Stimulated activated CD4-positive, alpha-beta T cell treated with anti-CD3 and anti-CD28 coated beads, Interleukin-2, amount 100 ng/mL, for 48 hours (primary cell): ENCODE measurements around the gene PCDH15.

Experiments
- DNase-seq, 2 donors: peaks; one replicate each; pipeline ENCODE4 v3.0.0-alpha.2; 2020

PCDH15 gene

GRCh38 chr10:54800741-54801421, at the start of gene PCDH15:
Gene PCDH15 (minus strand): TSS chr10:54801231. CDS start chr10:54664262, 136,969 bp downstream.
- no peak for DNase-seq

DNA sequence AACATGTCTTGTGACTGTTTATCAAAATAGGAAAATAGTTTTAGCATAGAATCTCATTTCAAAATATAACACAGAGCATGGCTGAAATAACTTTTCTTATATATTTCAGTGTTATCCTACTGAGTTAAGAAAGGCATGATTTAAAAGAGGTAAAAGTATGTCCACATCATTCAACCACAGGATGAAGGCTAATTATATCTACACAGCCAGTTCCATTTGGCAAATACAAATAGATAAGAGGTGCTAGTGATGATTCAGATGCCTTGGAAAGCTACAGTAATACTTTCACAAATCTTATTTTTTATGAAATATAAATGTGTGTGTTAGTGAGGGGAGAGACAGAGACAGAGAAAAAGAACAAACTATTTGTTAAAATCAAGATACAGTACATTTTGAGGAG, 42.9 kb upstream of the PCDH15 start:
- DNase-seq = no peak

DNA sequence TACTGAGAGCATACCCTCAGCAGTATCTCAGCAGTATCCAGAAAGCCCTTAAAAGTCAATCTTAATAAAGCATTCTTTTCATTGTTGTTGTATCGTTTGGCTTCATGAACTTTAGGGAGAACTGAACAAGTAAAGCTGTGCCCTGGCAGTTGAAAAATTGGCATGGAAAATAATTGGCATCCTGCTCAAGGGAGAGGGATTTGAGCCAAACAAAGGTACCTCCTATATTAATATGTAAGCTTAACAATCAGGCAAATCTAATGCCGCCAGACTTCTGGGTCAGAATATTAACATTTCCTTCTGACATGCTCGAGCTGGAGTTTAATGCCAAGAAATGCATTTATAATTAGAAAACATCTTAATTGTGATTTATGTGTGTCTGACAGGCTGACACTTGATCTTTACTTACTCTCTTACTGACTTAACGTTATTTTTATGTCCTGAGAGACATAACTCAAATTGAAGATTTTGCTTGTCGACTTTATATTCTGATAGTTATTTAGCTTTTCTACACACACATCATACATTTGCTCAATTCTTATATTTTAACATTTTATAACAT, 42.1 kb upstream of the PCDH15 start:
- DNase-seq = no peak

DNA sequence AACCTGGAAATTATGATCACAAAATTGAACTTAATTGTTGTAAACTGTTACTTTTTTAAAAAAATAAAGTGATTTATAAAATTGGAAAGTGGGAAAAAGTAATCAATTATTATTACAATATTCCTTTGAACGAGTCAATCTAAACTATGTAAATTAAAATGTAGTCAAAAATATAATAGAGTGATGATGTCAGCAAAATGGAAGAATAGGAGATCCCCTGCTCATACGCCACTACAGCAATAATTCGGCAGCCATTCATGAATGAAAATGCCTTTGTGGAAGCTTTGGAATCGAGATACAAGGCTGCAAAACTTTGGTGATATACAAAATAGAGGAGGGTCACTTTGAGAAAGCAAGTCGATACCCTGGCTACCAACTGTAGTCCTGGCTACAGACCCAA, 36.4 kb upstream of the PCDH15 start:
- DNase-seq = no peak

DNA sequence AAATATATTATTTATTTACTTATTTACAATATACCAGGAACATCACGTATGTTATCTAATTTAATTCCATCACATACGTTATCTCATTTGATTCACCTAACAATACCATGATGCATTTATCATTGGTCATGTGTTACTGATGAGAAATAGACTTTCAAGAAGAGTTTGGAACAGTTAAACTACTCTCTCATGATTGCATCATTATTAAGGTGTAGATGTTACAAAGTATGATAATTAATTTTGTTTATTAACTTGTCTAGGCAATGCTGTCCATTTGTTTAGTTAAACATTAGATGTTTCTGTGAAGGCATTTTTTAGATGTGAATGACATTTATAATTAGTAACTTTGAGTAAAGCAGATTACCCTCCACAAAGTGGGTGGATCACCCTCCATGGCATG, 32.0 kb upstream of the PCDH15 start:
- no peak for DNase-seq

- no peak for DNase-seq
Observed at GRCh38 chr10:54826994-54827560, 26.0 kb upstream of the PCDH15 start.

- DNase-seq = no peak
Observed at GRCh38 chr10:54815583-54815982, 14.6 kb upstream of the PCDH15 start.

- no peak for DNase-seq
Observed at GRCh38 chr10:54808186-54808935, 7.3 kb upstream of the PCDH15 start.

- no peak for DNase-seq
Observed at GRCh38 chr10:54799506-54799905, 1.5 kb downstream of the PCDH15 start.

- DNase-seq = no peak
Observed at GRCh38 chr10:54797636-54798321, 3.3 kb downstream of the PCDH15 start.

DNA sequence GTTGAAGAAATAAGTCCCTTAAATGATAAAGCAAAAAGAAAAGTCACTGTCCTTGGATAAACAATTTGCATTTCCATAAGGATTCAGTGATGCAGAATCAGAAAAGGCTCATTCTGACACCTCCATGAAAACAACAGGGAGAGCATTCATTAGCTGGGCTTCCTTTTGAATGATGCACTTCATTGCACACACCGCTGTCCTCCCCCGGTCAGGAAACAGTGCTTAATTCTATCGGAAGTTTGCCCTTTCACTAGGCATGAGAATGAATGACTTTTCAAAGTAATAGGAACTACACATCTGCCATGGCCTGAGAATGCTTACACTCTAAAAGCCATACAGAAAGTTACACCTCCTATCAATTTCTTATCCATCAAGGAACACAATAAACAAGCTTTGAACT, 4.2 kb downstream of the PCDH15 start:
- no peak for DNase-seq

DNA sequence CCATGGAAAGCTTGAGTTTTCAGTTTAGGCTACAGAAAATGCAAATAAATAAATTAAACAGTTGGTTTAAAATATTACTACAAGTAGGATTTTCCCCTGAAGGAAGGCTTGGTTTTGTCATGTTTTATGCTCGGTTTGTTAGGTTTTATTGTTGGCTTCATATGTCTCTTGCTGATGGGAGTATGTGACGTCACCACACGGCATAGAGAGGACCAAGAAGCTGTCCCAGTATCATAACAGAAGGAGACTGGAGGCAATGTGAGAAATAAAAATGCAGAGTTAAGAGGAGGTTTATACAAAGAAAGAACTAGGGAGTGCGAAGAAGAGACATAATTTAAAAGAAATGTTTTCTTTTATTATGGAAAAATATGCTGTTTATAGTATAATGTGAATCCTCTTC, 24.4 kb downstream of the PCDH15 start:
- no peak for DNase-seq

DNA sequence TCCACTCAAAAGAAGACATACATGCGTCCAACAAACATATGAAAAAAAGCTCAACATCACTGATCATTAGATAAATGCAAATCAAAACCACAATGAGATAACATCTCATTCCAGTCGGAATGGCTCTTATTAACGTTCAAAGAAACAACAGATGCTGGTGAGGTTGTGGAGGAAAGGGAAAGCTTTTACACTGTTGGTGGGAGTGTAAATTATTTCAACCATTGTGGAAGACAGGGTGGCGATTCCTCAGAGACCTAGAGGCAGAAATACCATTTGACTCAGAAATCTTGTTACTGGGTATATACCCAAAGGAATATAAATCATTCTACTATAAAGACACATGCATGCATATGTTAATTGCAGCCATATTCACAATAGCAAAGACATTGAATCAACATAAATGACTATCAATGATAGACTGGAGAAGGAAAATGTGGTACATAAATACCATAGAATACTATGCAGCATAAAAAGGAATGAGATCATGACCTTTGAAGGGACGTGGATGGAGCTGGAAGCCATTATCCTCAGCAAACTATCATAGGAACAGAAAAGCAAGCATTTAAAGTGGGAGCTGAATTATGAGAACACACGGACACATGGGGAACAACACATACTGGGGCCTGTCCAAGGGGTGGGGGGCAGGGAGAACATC, 28.4 kb downstream of the PCDH15 start:
- no peak for DNase-seq

DNA sequence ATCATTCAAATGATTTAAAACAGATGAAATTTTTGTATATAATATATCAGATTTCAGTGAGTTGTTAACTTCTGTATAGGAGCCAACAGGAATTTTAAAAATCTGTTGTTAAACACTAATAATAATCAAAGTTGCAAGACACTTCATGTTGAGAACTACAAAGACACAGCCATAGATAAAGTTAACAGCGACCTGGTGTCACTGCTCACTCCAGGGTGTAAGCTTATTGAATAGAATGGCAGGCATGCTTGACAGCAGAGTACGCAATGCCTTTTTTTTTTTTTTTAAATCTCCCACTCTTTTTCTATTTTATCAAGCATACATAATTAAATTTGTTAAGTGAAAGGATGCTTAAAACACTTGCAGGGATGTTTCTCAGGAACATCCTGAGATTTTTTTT, 32.0 kb downstream of the PCDH15 start:
- no peak for DNase-seq

DNA sequence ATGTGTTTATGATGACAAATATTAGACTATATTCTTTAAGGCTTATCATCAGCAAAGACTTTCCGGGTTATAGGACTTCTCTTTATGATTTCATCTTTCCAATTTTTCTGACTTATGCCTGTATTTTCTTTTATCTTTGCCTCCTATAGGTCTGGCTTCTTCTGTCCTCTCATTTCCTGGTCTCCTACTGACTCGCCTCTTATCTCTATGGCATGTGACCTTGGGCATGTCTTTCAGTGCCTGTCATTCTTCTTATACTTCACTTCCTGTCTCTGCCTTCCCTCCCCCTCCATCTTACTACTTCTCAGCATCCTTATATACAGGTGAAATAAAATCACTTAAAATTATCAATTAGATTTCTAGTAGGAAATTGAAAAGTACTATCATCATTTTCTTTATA, 42.2 kb downstream of the PCDH15 start:
- DNase-seq = no peak

DNA sequence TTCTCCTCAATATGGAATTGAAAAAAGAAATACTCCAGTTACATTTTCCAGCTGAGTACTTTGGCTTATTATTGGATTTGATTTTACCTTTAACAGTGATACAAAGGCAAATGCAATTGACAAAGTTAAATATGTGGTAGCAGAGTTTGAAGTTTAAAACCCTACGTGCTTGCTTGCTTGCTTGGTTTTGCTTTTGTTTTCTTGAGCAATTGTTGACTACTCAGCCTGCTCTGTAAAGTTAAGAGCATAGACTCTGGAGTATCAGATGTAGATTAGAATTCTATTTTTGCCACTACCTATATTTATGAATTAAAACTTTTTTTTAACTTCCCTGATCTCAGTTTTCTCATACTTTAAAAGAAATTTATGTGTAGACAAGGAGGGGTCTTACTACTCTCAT, 51.4 kb downstream of the PCDH15 start:
- no peak for DNase-seq

DNA sequence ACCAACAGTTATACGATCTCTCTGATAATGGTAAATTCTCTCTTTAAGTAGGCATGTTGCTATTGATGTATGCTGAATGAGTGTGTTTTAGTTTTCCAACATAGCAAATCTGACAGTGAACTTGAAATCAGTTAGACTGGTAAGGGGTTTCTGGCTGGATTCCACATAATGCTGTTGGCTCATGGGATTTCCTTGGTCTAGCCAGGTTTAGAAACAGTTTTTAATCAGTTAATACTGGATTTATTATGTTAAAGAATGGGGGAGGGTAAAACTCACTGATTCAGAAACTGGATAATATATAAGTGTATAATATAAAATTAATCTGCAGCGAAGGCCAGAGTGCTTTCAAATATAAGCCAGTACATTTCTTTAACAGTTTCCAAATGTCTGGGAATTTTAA, 55.6 kb downstream of the PCDH15 start:
- DNase-seq = no peak

DNA sequence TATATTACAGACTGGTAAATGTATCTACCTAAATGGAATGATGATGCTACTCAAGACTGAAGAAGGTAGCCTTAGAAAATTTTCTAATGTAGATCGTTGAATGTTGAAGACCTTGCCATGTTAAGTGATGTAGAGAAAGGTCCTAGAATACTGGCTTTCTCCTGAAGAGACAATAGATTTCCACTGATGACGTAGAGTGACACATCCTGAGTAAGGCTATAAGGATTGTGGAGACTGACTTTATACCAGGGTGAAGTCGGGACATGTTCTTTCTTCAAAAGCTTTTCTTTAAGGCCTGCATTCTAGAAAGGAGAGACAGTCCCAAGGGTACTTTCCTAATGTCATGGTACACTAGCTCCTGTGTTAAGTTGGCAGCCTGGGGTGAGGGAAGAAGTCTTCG, 58.6 kb downstream of the PCDH15 start:
- DNase-seq = no peak

DNA sequence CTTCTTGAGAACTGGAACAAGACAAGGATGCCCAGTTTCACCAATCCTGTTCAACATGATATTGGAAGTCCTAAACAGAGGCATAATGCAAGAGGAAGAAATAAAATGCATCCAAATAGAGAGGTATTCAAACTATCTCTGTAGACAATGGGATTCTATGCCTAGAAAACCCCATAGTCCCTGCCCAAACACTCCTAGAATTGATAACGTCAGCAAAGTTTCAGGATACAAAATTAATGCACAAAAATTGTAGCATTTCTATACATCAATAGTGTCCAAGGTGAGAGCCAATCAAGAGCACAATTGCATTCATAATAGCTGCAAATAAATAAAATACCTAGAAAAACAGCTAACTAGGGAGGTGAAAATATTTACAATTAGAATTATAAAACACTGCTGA, 72.5 kb downstream of the PCDH15 start:
- DNase-seq = no peak

- DNase-seq = no peak
Observed at GRCh38 chr10:54722075-54722474, 79.0 kb downstream of the PCDH15 start.

GRCh38 chr10:54710918-54711317, 90.1 kb downstream of the PCDH15 start:
- no peak for DNase-seq

GRCh38 chr10:54708591-54708990, 92.4 kb downstream of the PCDH15 start:
- DNase-seq = no peak

- DNase-seq = no peak
Observed at GRCh38 chr10:54708021-54708420, 93.0 kb downstream of the PCDH15 start.
